GM19023 (cell line): Measurements from ENCODE around the gene NEU3.
A peak's percentile ranks its signal among the peaks of the same experiment; 100 is the strongest.
"Not testable (repeated sequence)": the region's sequence is repeated elsewhere in the genome, so short reads cannot be mapped to it uniquely, and the experiment has no call there.

ENCODE experiments used
- ATAC-seq: cut with Tn5 transposase; IDR thresholded peaks from one replicate; pipeline ENCODE4 v1.9.1; 2021; ENCODE audit warnings: mild to moderate bottlenecking, moderate library complexity; ENCODE audit not compliant: unreplicated experiment

The NEU3 gene

DNA sequence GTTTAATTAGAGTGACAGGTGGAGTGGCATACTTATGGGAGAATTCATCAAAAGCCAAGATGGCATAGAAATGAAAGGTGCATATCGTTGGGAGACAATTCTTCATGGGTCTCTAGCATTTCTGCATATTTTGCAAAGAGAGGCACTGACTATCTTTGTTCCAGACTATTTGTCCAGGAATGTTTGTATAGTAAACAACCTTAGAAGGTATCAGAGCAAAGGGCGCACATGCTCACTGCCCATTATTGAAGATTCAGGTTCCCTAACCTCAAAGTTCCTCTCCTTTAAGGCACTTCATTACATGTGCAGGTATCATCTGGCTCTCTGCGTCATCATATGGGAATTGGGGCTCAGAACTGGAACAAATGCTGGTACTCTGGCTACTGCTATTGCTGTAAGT lies 4.7 kb upstream of the NEU3 start:
- ATAC-seq = no peak

DNA sequence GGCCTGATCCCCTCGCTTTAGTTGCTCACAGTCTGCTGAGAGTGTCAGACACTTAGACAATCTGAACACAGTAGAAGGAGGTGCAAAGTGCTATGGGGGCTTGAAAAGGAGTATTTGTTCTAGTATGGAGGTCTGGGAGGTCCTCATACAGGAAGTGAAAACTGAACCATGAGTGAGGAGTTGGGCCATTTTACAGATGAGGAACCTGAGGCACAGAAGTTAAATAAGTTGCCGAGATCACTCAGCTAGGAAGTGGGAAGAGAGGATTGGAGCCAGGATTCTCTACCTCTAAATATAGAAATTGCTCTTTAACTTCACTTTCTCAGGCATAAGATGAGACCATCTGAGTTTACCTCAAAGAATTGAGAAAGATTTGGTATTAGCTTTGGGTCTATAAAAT lies 4.0 kb upstream of the NEU3 start:
- ATAC-seq = no peak

DNA sequence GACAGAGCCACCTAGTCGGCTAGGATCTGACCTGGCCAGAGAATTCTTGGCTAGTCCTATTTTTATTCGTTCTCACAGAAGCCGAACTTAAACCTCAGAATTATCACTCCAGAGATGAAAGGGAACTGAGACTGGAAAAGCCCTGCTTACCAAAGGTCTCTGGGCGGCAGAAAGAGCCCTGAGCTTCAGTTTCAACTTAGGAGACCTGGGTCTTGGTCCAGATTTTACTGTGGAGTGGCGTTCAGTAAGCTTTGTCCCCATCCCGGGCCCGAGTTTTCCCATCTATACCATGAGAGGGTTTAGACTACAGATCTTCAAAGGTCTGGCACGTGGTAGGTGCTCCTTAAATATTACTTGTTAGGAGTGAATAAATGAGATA lies 516 bp downstream of the NEU3 start:
- peak; percentile 6 for ATAC-seq

DNA sequence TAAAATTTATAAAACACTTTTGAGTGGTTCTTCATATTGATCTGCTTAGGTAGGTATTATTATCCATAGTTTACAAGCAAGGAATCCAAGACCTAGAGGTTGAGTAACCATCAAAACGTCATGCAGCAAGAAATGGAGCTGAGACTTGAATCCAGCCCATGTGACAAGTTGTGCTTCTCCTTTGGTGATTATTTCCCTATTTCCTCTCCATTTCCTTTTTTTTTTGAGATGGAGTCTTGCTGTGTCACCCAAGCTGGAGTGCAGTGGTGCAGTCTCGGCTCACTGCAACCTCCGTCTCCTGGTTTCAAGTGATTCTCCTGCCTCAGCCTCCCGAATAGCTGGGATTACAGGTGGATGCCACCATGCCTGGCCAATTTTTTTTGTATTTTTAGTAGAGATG lies 1.4 kb downstream of the NEU3 start:
- not testable (repeated sequence) for ATAC-seq

DNA sequence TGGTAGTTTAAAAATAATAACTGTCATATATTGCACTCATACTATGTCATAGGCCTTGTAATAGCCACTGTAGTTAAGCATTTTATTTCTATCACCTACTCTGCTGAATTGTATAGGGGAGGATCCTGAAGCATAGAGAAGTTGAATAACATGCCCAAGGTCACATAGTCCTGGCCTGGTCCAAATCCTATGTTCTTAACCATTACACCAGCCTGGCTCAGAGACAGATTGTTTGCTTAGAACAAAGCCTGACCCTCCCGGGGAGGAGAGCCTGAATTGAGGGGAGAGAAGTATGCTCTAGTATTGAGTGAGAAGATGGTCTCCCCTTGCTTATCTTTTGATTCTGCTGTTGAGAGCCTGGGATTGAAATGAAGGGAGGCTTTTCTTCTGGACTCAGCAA lies 2.2 kb downstream of the NEU3 start:
- ATAC-seq = no peak

DNA sequence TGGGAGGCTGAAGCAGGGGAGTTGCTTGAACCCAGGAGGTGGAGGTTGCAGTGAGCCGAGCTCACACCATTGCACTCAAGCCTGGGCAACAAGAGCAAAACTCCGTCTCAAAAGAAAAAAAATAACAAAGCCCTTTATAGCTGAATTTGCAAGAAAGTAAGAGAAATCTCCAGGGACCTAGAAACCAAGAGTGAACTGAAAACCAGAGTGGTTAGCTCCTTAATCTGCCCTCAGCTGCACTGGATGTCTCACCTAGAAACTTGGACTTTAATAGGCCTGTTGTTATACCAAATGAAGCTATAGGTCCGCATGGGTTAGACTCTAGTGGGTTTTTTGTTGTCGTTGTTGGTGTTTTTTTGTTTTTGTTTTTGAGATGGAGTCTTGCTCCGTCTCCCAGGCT lies 4.1 kb downstream of the NEU3 start:
- no peak for ATAC-seq

DNA sequence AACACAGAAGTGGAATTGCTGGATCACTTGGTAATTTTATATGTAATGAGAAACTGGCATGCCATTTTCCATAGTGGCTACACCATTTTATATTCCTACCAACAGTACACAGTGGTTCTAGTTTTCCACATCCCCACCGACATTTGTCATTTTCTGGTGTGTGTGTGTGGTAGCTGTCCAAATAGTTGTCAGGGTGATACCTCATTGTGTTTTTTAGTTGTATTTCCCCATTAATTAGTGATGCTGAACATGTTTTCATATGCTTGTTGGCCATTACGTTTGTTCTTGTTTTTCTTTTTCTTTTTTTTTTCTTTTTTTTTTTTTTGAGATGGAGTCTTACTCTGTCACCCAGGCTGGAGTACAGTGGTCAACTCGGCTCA lies 12.2 kb downstream of the NEU3 start:
- ATAC-seq = no peak

DNA sequence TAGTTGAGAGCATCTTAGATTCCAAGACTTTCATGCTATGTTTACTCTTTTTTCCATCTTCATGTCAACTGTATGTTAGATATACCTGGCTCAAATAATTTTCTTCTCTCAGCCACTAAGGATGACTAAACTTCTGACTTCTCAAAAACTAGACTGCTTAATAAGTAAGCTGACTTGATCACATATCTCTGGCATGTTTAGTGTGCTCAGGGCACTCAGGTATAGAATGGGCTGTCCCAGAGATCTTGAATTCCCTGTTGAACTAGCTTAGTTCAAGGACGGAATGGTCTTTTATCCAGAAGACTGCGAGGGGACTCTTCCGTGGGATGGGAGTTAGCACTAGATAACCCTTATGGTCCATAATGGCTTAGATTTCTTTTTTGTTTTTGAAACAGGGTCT lies 13.0 kb downstream of the NEU3 start:
- no peak for ATAC-seq

DNA sequence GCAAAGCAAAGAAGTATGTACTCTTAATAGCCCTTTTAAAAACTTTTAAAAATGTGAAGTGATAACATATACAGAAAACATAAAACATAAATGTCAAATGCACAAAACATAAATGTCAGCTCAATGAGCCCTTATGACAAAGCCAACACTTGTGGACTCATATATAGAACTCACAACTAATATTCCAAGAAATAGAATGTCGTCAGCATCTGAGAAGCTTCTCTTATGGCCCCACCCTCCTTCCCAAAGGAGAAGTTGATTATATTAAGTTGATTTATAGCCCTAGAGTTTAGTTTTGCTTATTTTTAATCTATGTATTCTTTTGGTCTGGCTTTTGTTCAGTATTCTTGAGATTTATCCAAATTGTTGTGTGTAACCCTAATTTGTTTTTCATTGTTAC lies 13.8 kb downstream of the NEU3 start:
- ATAC-seq = no peak

DNA sequence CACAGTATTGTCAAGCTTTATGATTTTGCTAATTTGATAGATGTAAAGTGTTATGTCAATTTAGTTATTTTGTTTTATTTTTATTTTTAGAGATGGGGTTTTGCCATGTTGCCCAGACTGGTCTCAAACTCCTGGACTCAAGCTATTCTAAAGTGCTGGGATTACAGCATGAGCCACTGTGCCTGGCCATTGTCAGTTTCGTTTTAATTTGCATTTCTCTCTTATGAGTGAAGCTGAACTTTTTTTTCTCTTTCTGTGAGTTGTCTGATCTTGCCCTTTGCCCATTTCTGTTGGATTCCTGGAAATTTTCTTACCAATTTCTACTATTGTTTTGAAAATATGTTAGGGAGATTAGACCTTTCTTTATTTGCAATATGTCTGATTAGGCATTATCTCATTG lies 15.5 kb downstream of the NEU3 start:
- no peak for ATAC-seq

DNA sequence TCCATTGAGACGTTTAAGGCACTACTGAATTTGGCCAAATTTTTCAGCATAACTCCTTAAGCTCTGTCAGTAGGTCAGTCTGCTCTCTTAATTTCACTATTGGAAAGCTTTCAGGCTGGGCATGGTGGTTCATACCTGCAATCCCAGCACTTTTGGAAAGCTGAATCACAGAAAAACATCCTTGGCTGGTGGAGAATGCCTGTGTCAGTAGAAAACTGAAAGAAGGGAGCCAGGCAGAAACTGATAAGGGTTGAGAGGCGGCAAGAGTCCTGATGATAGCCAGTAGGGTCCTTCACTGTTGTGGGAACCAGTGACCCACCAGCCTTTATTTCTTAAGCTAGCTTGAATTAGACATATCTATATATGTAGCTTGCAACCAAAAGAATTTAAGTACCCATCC lies 22.6 kb downstream of the NEU3 start:
- no peak for ATAC-seq

DNA sequence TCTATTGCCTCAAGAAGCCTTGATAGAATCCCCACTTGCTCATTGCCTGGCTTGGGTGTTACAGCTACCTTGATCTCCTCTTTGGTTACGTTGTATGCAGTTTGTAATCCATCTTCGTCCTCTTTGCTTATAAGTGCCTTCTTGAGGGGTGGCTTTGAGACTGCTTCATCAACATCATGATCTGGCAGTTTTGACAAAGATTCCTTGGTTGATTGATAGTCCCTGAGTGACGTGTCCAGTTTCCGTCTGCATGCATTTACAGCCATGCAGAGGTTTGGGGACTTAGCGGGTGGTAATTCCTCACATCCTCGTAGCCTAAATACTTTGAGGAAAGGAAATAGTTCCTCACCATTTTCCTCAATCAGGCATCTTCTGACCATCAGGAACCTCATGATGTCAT lies 23.1 kb downstream of the NEU3 start:
- ATAC-seq = no peak

DNA sequence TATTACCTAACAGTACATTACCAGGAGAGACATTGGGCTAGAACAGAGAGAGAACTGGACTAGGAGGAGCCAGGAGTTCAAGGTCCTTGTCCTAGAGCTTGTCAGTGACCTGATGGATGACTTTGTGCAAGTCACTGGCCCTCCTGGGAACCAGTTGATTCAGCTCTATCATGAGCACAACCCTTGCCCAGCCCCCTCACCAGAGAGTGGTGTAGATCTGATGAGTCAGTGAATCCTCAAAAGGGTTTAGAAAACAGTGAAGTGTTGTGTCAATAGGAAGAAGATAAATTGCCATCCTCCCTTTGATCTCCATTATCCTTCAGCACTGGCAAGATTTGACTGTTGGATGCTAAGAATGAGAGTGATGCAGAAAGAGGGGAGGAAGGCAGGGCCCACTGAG lies 24.3 kb downstream of the NEU3 start:
- ATAC-seq = no peak

DNA sequence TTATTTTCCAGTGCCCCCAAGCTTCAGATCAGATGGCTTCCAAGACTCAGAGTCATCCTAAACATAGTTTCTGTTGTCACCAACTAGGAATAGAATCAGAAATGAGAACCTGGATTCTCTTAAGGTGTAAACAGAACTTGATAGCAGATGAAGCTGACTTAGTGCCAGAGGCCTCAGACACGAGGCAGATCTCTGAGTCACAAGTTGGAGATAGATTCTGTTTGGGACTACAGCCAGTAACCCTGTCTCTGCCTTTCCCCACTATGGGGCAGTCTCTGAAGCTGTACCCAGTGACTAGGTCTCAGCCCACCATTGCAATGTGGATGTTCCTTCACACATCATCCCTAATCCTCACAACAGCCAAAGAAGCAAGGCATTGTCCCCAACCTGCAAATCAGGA lies 25.4 kb downstream of the NEU3 start:
- no peak for ATAC-seq

DNA sequence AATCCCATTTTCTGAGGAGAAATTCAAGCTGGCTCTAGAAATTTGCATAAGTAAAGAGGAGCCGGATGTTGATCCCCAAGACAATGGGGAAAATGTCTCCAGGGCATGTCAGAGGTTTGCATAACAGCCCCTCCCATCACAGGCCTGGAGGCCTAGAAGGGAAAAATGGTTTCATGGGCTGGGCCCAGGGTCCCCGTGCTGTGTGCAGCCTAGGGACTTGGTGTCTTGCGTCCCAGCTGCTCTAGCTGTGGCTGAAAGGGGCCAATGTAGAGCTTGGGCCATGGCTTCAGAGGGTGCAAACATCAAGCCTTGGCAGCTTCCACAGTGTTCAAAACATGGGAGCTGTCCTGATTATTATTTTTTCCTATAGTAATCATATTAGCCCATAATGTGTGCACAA lies 30.5 kb downstream of the NEU3 start:
- ATAC-seq = not testable (repeated sequence)

DNA sequence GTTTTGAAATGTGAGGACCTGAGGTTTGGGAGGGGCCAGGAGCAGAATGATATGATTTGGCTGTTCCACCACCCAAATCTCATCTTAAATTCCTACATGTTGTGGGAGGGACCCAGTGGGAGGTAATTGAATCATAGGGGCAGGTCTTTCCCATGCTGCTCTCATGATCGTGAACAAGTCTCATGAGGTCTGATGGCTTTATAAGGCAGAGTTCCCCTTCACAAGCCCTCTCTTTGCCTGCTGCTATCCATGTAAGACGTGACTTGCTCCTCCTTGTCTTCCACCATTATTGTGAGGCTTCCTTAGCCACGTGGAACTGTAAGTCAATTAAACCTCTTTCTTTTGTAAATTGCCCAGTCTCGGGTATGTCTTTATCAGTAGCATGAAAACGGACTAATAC lies 31.6 kb downstream of the NEU3 start:
- not testable (repeated sequence) for ATAC-seq

DNA sequence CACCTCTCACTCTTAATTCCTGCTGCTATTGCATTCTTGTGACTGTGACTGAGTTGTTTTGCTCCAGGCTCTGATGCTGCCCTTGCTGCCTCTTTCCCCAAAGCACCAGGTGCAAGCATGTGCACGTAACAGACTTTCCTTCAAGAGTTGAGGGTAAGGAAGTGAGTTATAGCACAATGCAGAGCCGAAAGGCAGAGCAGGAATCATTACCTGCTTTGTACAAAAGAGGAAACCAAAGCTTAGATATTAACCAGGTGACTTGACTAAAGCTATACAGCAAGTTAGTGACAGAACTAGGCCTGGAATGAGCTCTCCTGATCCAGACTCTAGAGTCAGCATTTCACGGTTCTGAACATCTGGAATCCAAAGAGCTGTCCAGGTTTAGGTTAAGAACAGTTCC lies 33.6 kb downstream of the NEU3 start:
- peak; percentile 40 for ATAC-seq

DNA sequence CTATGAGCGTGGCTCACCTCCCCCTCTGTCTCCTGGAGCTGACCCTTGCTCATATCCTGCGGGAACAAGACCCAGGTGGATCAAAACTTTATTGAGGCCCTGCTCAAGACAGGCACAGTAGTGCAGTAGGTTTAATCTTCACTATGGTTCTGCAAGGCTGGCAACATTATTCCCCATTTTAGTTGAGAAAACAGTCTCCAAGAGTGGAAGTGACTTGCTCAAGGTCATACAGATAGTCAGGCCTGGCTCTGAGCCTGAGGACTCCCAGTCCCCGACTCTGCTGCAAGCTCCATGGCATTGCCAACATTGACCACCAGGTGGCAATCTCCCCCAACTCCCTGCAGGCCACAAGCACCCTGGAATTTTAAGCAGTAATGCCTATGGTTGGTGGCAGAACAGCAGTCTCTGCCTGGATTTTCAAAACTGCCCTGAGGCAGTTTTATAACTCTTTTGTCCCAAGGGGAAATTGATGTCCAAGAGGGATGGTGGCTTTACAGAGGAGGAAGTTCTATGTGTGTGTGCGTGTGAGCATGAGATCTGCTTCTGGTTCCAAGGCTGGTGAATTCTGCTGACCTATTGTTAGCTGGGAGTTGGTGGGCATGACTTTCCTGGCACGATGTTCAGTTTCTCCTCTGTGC lies 34.1 kb downstream of the NEU3 start:
- ATAC-seq = peak; percentile 62

DNA sequence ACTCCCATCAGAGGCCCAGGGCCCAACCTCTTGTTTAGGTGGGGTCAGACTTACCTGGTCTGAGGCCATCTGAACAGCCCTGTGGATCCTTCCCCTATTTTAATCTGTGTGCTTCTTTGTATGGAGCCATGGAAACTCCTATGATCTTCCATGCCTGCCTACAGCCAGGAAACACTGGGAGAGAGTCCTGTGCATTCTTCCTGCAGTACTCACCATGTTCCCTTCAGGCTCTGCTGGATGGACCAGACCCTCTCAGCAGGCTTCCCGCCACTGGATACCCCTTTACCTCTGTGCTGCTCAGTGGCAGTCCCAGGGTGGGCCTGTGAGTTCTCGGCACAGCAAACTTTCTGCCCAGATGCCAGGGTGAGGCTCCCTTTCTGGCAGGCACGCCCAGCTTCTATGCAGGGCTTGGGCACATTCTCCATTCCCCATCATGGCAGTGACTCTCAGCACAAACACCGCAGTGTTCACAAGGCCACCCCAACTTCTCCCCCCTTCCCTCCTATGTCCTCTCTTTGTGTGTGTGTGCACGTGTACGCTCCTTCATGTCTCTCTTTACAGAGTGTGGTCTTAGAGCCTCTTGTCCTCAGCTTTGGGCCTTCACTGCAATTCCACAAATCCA lies 34.8 kb downstream of the NEU3 start:
- no peak for ATAC-seq

DNA sequence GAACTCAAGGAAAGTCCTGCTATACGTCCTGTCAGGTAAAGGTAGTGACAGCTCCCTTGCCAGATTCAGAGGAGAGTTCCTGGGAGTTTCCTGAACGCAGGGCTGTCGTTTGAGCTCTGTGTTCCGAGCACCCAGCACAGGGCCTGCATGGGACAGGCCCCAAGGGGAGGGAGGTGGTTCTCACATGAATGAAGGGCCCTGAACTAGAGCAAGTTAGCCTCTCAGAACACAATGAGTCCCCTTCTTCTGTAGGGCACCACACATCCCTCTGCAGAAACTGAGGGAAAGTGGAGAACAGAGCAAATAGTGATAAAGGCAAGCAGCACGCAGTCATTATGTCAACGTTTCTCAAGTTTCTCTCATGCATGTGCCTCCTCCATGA lies 35.3 kb downstream of the NEU3 start:
- no peak for ATAC-seq

DNA sequence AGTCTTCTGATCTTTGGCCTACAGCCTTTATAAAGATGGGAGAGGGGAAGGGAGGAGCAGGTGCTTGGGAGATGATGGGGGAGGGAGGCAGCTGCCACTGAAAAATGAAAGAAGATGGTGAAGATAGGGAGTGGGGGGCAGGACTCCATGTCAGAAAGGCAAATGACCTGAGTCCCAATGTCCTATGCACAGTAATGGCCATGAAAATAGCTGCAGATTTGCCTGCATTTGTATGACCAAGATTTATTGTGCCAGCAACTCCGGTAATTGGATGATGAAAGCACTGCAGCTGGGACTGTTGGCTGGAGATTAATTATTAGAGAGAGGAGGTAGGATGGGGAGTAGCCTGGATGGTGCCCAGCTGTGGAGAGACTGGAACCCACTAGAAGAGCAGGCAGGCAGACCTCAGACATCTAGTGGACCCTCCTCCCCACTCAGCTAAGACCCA lies 36.1 kb downstream of the NEU3 start:
- no peak for ATAC-seq

DNA sequence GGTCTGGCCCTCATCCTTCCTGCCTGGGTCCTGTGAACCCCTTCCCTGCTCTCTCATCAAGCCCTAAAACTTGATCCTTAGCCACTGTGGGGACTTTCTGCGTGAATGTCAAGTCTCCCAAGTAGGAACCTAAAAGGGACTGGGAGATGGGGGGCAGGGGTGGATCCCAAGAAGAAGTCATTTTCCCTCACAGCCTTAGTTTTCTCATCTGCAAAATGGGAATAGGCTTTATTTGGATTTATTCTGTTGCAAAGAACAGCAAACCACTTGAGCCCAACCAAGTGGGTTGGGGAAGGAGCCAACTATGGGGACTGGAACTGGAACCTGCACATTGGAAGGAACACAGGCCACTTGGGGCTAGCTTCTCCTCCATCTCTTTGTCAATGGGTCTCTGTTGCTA lies 36.8 kb downstream of the NEU3 start:
- no peak for ATAC-seq

DNA sequence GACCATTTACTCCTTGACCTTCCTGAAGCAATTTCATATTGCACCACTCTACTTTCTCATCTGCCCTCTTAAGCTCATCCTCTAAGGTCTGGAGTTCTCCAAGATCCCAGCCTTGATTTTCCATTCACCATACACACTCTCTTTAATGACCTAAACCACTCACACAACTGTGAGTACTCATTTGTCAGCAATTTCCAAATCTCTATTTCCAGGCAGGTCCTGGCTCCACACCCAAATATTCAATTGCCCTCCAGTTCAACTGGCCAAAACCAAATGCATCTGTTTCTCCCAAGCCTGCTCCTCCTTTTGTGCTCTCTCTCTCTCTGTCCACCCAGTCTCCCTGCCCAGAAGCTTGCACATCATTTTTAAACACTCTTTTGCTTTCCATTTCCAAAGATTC lies 39.6 kb downstream of the NEU3 start:
- ATAC-seq = no peak
